BLaER1 (cell line): Measurements from ENCODE around the gene CAMKK2.
A peak's percentile ranks its signal among the peaks of the same experiment; 100 is the strongest.
"Not testable (repeated sequence)": the region's sequence is repeated elsewhere in the genome, so short reads cannot be mapped to it uniquely, and the experiment has no call there.

Experiments
- H3K27ac ChIP-seq: shearing (Covaris generic); formaldehyde crosslinking; 2 replicates; pipeline ENCODE4 v1.8.1; 2022
- H3K27me3 ChIP-seq: shearing (Covaris generic); formaldehyde crosslinking; 2 replicates; pipeline ENCODE4 v1.8.1; 2022
- H3K36me3 ChIP-seq: shearing (Covaris generic); formaldehyde crosslinking; 2 replicates; pipeline ENCODE4 v1.8.1; 2022
- H3K4me1 ChIP-seq: shearing (Covaris generic); formaldehyde crosslinking; 2 replicates; pipeline ENCODE4 v1.8.1; 2022
- H3K4me2 ChIP-seq: shearing (Covaris generic); formaldehyde crosslinking; 2 replicates; pipeline ENCODE4 v1.8.1; 2022
- H3K4me3 ChIP-seq: shearing (Covaris generic); formaldehyde crosslinking; 2 replicates; pipeline ENCODE4 v1.8.1; 2022
- H3K9ac ChIP-seq: shearing (Covaris generic); formaldehyde crosslinking; 2 replicates; pipeline ENCODE4 v1.8.1; 2022
- H3K9me3 ChIP-seq: shearing (Covaris generic); formaldehyde crosslinking; 2 replicates; pipeline ENCODE4 v1.8.1; 2022
- H4K20me1 ChIP-seq: shearing (Covaris generic); formaldehyde crosslinking; 2 replicates; pipeline ENCODE4 v1.8.1; 2022
- Cebpa-rat ChIP-seq: shearing (Covaris generic); IDR thresholded peaks from 2 replicates; pipeline ENCODE4 v1.8.1; 2022

Gene CAMKK2

DNA sequence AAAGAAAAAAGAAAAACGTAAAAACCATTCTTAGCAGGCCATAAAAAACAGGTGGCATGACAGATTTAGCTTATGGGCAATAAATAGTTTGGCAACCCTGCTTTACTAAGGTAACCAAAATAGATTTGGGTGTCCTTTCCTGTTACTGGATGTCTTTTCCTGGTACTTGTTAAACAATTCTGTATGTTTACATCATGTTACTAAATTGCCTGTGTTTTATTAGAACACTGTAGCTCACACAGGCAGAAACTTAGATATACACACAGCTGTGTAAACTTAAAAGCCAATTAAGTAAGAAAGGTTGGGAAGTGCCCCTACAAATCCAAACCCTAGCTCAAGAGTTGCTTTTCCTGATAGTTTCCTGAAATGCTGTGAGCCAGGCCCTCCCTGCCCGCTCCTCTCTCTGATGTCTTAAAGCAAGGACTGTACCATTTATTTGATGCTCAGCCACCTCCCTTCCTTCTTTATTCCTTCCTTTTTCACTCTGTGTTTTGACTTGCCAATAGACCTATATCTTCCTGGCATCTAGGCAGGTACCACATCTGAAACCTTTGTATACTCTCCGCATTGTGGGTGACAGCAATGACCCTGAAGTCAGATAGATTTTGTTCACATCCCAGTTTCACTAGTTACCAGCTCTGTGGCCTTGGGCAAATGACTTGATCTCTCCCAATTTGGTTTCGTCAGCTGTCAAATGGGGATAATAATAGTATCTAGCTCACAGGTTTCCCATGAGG lies 3.7 kb upstream of the CAMKK2 start:
- Histone ChIP-seq H4K20me1 (peaks cover 8% of the 10 kb centered on the region), H3K27ac (no peak overlapping the region), H3K9me3 (no peaks in the 10 kb centered on the region), H3K4me3 (no peak overlapping the region), H3K4me2 (peak overlapping the region; percentile 54), H3K36me3 (no peaks in the 10 kb centered on the region), H3K27me3 (no peaks in the 10 kb centered on the region), H3K4me1 (peaks cover 28% of the 10 kb centered on the region), H3K9ac (no peak overlapping the region; the same call in 1 of the 2 replicates)
- no peak for TF ChIP-seq Cebpa-rat

- Histone ChIP-seq H3K4me3 (no peak overlapping the region), H3K27ac (no peak overlapping the region), H3K27me3 (no peaks in the 10 kb centered on the region), H4K20me1 (peaks cover 14% of the 10 kb centered on the region), H3K4me2 (peak overlapping the region; percentile 54), H3K9me3 (no peaks in the 10 kb centered on the region), H3K4me1 (peaks cover 34% of the 10 kb centered on the region), H3K36me3 (no peaks in the 10 kb centered on the region), H3K9ac (no peak overlapping the region; the same call in 1 of the 2 replicates)
- TF ChIP-seq Cebpa-rat = no peak
Measured at GRCh38 chr12:121299662-121300061, 3.2 kb upstream of the CAMKK2 start.

- peaks cover 26% of the 10 kb centered on the region for H4K20me1 ChIP-seq
- H3K27me3 ChIP-seq, H3K36me3 ChIP-seq, H3K4me3 ChIP-seq, H3K27ac ChIP-seq, H3K9me3 ChIP-seq, H3K9ac ChIP-seq: not testable (repeated sequence)
- peak overlapping the region; percentile 93; the same call in 1 of the 2 replicates for H3K4me2 ChIP-seq
- peaks cover 47% of the 10 kb centered on the region for H3K4me1 ChIP-seq
Measured at GRCh38 chr12:121298411-121298810, 1.9 kb upstream of the CAMKK2 start.

DNA sequence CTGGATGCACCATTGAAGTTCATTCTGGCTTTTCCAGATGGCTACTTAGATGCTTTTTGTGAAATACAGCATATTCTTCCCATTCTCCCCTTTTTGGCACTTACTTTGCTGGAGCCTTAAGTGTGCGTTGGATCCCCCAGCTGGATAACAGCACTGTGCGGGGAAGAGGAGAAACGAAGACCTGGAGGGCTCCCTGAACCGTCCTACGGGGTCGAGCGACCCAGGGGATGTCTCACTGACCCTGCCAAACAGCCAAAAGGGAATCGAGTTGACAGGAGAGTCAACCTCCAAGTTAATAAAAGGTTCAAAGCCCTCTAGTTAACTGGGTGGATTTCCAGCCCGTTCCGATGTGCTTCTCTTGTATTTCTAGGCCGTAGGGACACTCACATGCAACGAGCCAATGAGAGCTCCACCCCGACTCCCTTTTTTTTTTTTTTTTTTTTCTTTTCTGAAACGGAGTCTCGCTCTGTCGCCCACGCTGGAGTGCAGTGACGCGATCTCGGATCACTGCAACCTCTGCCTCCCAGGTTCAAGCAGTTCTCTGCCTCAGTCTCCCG lies 1.0 kb upstream of the CAMKK2 start:
- Histone ChIP-seq H3K27me3 (no peaks in the 10 kb centered on the region), H3K27ac (peak overlapping the region; percentile 95), H3K4me1 (peaks cover 56% of the 10 kb centered on the region), H3K36me3 (peaks cover 9% of the 10 kb centered on the region; the same call in 1 of the 2 replicates), H3K4me2 (peak overlapping the region; percentile 93), H3K4me3 (peak overlapping the region; percentile 99), H4K20me1 (peaks cover 35% of the 10 kb centered on the region), H3K9me3 (no peaks in the 10 kb centered on the region), H3K9ac (peak overlapping the region; percentile 98)
- no peak for TF ChIP-seq Cebpa-rat

DNA sequence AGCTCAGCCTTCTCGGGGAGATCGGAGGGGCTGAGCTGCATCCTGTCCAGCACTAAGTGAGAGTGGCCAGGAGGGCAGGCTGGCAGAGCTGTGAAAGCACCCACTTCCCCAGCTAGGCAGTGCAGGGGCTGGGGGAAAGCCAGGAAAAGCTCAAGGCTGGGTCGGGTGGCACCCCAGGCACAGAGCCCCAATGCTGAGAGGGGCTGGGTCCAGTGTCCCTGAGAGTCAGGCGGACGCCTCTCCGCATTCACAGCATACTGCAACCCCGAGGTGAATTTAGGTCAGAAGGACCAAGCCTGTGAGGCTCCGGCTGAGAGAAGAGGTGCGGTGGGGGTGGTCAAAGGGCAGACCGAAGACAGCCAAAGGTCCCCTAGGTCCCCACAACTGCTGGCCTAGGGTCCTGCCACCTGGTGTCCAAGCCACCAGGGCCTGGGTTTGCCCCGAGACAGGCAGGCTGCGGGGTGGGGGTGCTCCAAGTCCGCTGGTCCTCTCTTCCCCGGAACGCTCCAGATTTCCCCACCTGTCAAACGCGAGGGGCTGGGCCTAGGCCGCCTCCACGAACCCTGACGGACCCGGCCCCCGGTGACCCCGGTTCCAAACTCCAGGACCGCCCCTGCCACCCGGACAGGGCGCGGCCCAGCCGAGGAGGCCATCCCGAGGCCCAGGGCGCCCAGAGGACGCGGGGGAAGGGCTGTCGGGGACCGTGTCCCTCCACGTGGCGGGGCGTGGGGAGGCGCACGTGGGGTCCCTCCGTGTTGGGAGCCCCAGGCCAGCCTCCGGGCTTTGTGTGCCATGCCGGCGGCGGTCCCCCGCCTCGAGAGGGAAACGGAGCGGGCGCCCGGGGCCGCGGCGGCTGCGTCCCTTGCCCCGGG lies 527 bp downstream of the CAMKK2 start:
- peak overlapping the region; percentile 100 for H3K4me2 ChIP-seq
- peak overlapping the region; percentile 95 for H3K27ac ChIP-seq
- no peaks in the 10 kb centered on the region for H3K9me3 ChIP-seq
- peak overlapping the region; percentile 98 for H3K9ac ChIP-seq
- peaks cover 21% of the 10 kb centered on the region for H3K36me3 ChIP-seq
- peak overlapping the region; percentile 99 for H3K4me3 ChIP-seq
- no peaks in the 10 kb centered on the region for H3K27me3 ChIP-seq
- H3K4me1 ChIP-seq = peaks cover 70% of the 10 kb centered on the region
- TF ChIP-seq Cebpa-rat = no peak
- H4K20me1 ChIP-seq = peaks cover 51% of the 10 kb centered on the region

- H3K4me1 ChIP-seq = peaks cover 67% of the 10 kb centered on the region
- no peak for TF ChIP-seq Cebpa-rat
- peak overlapping the region; percentile 95 for H3K27ac ChIP-seq
Measured at GRCh38 chr12:121295116-121295745, 1.3 kb downstream of the CAMKK2 start.

GRCh38 chr12:121294151-121294889 lies 2.2 kb downstream of the CAMKK2 start:
- Histone ChIP-seq H4K20me1 (peaks cover 67% of the 10 kb centered on the region), H3K36me3 (peaks cover 38% of the 10 kb centered on the region), H3K27me3 (no peaks in the 10 kb centered on the region), H3K9ac (no peak overlapping the region), H3K4me1 (peaks cover 66% of the 10 kb centered on the region), H3K4me2 (peak overlapping the region; percentile 100), H3K9me3 (no peaks in the 10 kb centered on the region), H3K27ac (no peak overlapping the region), H3K4me3 (no peak overlapping the region)
- no peak for TF ChIP-seq Cebpa-rat

More at GRCh38 chr12:121295116-121295745, 1.3 kb downstream of the CAMKK2 start:
- Histone ChIP-seq H3K9me3 (no peaks in the 10 kb centered on the region), H3K4me2 (peak overlapping the region; percentile 100), H3K9ac (peak overlapping the region; percentile 98), H4K20me1 (peaks cover 58% of the 10 kb centered on the region), H3K27me3 (no peaks in the 10 kb centered on the region), H3K36me3 (peaks cover 29% of the 10 kb centered on the region), H3K4me3 (peak overlapping the region; percentile 99)

GRCh38 chr12:121293603-121294002 lies 2.9 kb downstream of the CAMKK2 start:
- H3K4me1 ChIP-seq = peaks cover 73% of the 10 kb centered on the region
- peaks cover 38% of the 10 kb centered on the region for H3K36me3 ChIP-seq
- no peaks in the 10 kb centered on the region for H3K9me3 ChIP-seq
- no peak overlapping the region for H3K27ac ChIP-seq
- H3K27me3 ChIP-seq = no peaks in the 10 kb centered on the region
- peak overlapping the region; percentile 72; the same call in 1 of the 2 replicates for H3K9ac ChIP-seq
- H4K20me1 ChIP-seq = peaks cover 74% of the 10 kb centered on the region
- no peak overlapping the region for H3K4me3 ChIP-seq
- H3K4me2 ChIP-seq = peak overlapping the region; percentile 69
- no peak for TF ChIP-seq Cebpa-rat

- no peaks in the 10 kb centered on the region for H3K27me3 ChIP-seq
- no peak for TF ChIP-seq Cebpa-rat
- no peak overlapping the region for H3K4me2 ChIP-seq
Measured at GRCh38 chr12:121290410-121290809, 6.1 kb downstream of the CAMKK2 start.

More at GRCh38 chr12:121290410-121290809, 6.1 kb downstream of the CAMKK2 start:
- H3K4me3 ChIP-seq = no peak overlapping the region
- peaks cover 64% of the 10 kb centered on the region for H3K36me3 ChIP-seq
- no peak overlapping the region for H3K27ac ChIP-seq
- H3K9me3 ChIP-seq = no peaks in the 10 kb centered on the region
- H3K9ac ChIP-seq = no peak overlapping the region
- peaks cover 72% of the 10 kb centered on the region for H3K4me1 ChIP-seq
- H4K20me1 ChIP-seq = peaks cover 99% of the 10 kb centered on the region
